Measurements from ENCODE around the gene ZFAND2B.

The ZFAND2B gene

DNA sequence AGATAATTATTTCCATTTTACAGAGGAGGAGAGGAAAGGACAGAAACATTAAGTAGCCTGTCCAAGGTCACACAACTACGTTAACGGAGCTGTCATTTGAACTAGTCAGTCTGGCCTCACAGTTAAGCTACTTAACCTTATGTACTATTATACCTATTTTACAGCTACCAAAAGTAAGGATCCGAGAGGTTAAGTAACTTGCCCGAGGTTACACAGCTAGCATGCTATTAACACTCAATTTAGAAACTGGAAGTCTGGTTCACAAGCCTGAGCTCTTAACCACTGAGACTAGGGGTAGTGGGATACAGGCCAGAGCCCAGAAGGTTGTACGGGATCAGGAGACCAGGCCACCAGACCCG, 38.2 kb downstream of the ZFAND2B start:
- H3K9me3 Mint-ChIP-seq, result no peaks in the 10 kb centered on the region
- no peaks in the 10 kb centered on the region for H3K27me3 Mint-ChIP-seq (ENCODE audit: low read depth)
- H3K4me3 Mint-ChIP-seq, result peak overlapping the region; percentile 98
- H3K27ac Mint-ChIP-seq, result peak overlapping the region; percentile 99
- H3K36me3 Mint-ChIP-seq (ENCODE audit: low read depth), result peaks cover 28% of the 10 kb centered on the region
- peaks cover 56% of the 10 kb centered on the region for H3K4me1 Mint-ChIP-seq (ENCODE audit: low read depth)

DNA sequence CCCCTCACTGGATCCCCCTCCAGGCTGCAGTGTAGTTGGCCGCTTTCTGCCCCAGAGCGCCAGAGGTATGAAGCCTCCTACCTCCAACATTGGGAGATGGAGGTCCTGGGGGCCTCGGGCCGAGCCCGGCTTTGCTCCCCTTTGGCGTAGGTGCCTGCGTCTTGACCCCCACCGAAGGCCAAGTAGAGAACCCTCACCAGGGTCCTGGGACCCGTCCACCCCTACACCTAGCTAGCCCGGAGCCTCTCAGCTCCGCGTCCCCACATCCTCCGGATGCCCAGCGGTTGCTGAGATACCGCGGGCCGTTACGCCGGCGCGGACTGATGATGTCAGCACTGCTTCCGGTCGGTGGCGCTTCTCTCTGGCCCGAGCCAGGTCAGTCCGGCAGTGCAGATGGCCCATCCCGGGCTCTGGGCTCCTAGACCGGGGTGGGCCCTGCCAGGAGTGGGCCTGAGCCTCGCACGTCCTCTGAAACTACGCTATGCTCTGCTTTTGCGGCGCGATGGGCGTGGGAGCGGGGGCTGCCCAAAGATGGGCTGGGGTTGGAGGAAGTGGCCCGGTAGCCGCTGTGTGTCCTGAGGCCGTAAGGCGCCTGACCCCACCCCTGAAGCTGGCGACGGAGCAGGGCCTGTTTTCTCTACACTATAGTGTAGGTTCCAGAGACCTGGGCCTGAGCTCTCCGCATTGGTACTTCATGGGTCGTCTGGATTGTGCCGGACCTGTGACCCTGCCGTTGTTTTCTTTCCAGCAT, 38.7 kb downstream of the ZFAND2B start, which contains the start of the genes GLB1L and STK16:
Gene GLB1L (minus strand): TSS at position 297 of the 751 bp plus-strand sequence. CDS start 1,871 bp downstream, outside the sequence.
Gene STK16 (plus strand): TSS at position 332 of the 751 bp plus-strand sequence. CDS start 521 bp downstream, outside the sequence.
- peak within 1 kb of the TSS; percentile 99 for H3K27ac Mint-ChIP-seq
- peaks cover 33% of the 10 kb centered on the region for H3K36me3 Mint-ChIP-seq (ENCODE audit: low read depth)
- H3K9me3 Mint-ChIP-seq, result no peaks in the 10 kb centered on the region
- peaks cover 60% of the 10 kb centered on the region for H3K4me1 Mint-ChIP-seq (ENCODE audit: low read depth)
- H3K4me3 Mint-ChIP-seq, result peak within 1 kb of the TSS; percentile 98
- H3K27me3 Mint-ChIP-seq (ENCODE audit: low read depth), result no peaks in the 10 kb centered on the region

DNA sequence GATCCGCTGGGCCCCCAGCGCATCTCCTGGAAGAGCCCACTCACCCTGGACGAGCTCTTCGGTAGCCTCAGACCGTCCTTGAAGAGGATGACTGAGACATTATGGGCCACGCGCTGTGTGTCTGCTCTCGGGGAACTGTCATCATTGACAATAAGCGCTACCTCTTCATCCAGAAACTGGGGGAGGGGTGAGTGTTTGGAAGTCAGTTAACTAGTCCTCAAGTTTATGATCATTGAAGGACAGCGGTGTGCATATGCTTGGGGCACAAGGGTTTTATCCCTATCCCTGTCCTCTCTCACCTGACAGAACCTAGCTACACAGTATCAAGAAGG, 39.3 kb downstream of the ZFAND2B start:
- H3K27ac Mint-ChIP-seq, result peak overlapping the region; percentile 99
- no peaks in the 10 kb centered on the region for H3K9me3 Mint-ChIP-seq
- peaks cover 64% of the 10 kb centered on the region for H3K4me1 Mint-ChIP-seq (ENCODE audit: low read depth)
- H3K27me3 Mint-ChIP-seq (ENCODE audit: low read depth), result no peaks in the 10 kb centered on the region
- peaks cover 39% of the 10 kb centered on the region for H3K36me3 Mint-ChIP-seq (ENCODE audit: low read depth)
- H3K4me3 Mint-ChIP-seq, result peak overlapping the region; percentile 98

DNA sequence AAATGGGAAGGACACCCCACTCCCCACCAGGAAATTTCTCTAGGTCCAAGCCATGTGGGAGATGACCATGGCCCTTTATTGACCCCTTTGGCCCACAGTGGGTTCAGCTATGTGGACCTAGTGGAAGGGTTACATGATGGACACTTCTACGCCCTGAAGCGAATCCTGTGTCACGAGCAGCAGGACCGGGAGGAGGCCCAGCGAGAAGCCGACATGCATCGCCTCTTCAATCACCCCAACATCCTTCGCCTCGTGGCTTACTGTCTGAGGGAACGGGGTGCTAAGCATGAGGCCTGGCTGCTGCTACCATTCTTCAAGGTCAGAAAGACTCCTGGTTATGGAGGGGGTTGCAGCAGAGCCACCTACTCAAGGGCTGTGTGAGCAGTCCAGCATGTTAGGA, 40.0 kb downstream of the ZFAND2B start:
- Mint-ChIP-seq H3K9me3 (no peaks in the 10 kb centered on the region), H3K27ac (peak overlapping the region; percentile 94), H3K4me1 (ENCODE audit: low read depth) (peaks cover 71% of the 10 kb centered on the region), H3K27me3 (ENCODE audit: low read depth) (no peaks in the 10 kb centered on the region), H3K4me3 (peak overlapping the region; percentile 99), H3K36me3 (ENCODE audit: low read depth) (peaks cover 46% of the 10 kb centered on the region)

DNA sequence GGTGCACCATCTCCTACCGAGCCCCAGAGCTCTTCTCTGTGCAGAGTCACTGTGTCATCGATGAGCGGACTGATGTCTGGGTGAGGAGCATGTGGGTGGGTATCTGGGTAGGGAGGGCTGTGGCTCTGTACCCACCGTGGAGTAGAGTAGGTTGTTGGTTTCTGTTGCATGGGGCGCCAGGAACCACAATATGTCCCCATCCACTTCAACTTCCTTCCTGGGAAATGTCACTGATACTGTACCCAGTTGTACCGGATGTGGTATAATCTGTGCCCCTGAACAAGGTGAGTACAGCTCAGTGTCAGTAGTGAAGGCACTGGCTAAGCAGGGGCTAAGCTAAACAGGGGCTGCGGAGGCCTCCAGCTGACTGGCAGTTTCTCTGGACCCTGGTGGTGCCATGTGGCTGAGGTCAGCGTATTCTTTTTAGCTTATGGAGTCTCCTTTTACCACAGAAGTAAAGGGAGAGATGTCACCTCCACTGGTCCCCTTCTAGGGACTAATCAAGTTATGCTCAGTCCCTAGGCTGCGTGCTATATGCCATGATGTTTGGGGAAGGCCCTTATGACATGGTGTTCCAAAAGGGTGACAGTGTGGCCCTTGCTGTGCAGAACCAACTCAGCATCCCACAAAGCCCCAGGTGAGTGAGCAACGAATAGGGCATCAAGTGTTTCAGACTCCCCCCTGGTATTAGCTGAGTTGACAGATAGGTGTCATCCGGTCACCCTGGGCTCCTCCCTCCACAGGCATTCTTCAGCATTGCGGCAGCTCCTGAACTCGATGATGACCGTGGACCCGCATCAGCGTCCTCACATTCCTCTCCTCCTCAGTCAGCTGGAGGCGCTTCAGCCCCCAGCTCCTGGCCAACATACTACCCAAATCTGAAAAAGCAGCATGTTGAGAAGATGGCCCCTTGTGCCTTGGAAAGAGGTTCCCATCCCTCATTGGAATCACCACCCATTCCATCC, 41.4 kb downstream of the ZFAND2B start:
- Mint-ChIP-seq H3K4me1 (ENCODE audit: low read depth) (peaks cover 73% of the 10 kb centered on the region), H3K9me3 (no peaks in the 10 kb centered on the region), H3K27me3 (ENCODE audit: low read depth) (no peaks in the 10 kb centered on the region), H3K4me3 (peak overlapping the region; percentile 99), H3K27ac (peak overlapping the region; percentile 94), H3K36me3 (ENCODE audit: low read depth) (peaks cover 60% of the 10 kb centered on the region)

DNA sequence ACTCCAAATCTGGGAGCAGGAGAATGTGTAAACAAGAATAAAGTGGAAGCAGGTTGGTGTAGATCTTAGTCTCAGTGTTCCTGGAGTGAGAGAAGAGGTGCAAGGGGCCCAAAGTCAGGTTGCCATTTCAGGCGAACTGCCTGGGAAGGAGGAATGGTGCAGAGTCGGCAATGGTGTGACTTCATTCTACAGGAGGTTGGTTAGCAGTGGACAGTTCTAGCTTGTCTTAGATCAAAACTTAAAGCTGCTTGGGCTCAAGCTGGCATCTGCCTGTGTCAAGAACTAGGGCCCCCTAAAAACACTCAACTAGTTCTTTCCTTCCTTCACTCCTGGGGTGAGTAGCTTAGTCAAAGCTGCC, 42.2 kb downstream of the ZFAND2B start:
- Mint-ChIP-seq H3K4me1 (ENCODE audit: low read depth) (peaks cover 69% of the 10 kb centered on the region), H3K4me3 (peak overlapping the region; percentile 99), H3K9me3 (no peaks in the 10 kb centered on the region), H3K27ac (peak overlapping the region; percentile 94), H3K36me3 (ENCODE audit: low read depth) (peaks cover 63% of the 10 kb centered on the region), H3K27me3 (ENCODE audit: low read depth) (no peaks in the 10 kb centered on the region)

DNA sequence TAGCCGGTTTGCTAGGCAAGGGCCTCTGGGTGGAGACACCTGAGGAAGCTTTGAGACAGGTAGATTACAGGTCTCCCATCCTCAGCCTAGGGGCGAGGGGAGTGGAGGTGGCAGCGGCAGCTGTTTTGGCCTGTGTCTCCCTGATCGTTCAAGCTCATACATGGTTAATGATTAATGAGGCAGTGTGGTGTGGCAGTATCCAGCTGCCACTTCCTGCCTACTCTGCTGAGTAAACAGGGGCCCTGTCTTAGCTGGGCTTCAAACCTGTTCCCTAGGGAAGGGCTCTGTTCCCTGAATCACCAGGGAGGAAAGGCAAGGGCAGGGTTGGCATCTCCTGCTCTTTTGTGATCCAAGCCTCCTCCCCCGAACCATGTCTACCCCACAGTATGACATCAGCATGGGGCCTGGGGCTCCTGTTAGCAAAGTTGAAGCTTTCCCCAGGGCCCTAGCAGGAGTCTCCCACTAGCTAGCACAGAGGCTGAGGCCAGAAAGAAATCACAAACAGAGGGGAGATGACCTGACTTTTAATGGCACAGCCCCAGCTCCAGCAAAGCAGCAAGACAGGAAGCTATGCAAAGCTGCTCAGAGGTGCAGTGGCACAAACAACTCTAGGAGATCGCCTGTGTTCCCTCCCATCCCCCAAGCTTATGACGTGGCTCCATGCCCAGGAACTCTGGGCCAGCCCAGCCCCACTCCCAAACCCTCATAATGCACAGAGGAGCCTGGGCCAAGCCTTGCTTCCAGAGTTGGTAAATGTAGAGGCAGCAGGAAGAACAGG, 42.8 kb downstream of the ZFAND2B start:
- peak overlapping the region; percentile 94 for H3K27ac Mint-ChIP-seq
- H3K4me1 Mint-ChIP-seq (ENCODE audit: low read depth), result peaks cover 68% of the 10 kb centered on the region

DNA sequence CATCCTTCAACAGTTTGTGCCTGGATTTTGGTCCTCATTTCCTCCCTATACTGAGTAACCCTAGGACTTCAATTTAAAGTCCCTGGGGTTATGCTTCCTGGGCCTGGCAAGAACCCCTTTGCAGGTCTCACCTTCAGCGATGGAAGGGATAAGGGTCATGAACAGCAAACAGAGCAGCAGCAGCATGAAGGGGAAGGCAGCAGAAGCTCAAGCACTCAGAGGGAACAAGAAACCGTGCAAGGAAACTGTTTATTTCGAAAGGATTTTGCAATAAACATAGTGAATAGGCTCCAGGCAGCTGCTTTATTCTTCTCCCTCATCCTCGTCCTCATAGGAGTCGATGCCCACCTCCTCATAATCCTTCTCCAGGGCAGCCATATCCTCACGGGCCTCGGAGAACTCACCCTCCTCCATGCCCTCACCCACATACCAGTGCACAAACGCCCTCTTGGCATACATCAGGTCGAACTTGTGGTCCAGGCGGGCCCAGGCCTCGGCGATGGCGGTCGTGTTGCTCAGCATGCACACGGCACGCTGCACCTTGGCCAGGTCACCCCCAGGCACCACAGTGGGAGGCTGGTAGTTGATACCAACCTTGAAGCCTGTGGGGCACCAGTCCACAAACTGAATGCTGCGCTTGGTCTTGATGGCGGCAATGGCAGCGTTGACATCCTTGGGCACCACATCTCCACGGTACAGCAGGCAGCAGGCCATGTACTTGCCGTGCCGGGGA, 43.6 kb downstream of the ZFAND2B start:
- Mint-ChIP-seq H3K36me3 (ENCODE audit: low read depth) (peaks cover 63% of the 10 kb centered on the region), H3K4me3 (peak overlapping the region; percentile 99), H3K9me3 (no peaks in the 10 kb centered on the region), H3K27ac (peak overlapping the region; percentile 97), H3K4me1 (ENCODE audit: low read depth) (peaks cover 66% of the 10 kb centered on the region), H3K27me3 (ENCODE audit: low read depth) (no peaks in the 10 kb centered on the region)

More for the DNA sequence above, 42.8 kb downstream of the ZFAND2B start:
- Mint-ChIP-seq H3K9me3 (no peaks in the 10 kb centered on the region), H3K36me3 (ENCODE audit: low read depth) (peaks cover 63% of the 10 kb centered on the region), H3K4me3 (peak overlapping the region; percentile 99), H3K27me3 (ENCODE audit: low read depth) (no peaks in the 10 kb centered on the region)

DNA sequence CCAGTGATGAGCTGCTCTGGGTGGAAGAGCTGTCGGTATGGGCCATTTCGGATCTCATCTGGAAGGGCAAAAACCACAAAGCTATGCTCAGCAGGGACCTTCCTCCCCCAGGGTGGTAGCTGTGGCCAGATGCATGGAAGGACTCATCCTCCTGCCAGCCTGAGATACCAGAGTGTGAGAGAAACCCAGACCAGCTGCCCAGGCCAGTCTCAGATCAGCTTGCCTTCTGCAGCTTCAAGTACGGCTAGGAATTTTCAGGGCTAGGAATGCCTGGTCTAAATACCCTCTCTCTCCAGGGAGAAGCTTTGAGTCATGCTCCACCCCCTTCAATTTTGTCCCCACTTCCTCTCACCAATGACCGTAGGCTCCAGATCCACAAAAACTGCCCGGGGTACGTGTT, 45.1 kb downstream of the ZFAND2B start:
- Mint-ChIP-seq H3K27me3 (ENCODE audit: low read depth) (no peaks in the 10 kb centered on the region), H3K4me3 (peak overlapping the region; percentile 99), H3K27ac (peak overlapping the region; percentile 97), H3K4me1 (ENCODE audit: low read depth) (peaks cover 65% of the 10 kb centered on the region), H3K9me3 (no peaks in the 10 kb centered on the region), H3K36me3 (ENCODE audit: low read depth) (peaks cover 61% of the 10 kb centered on the region)

DNA sequence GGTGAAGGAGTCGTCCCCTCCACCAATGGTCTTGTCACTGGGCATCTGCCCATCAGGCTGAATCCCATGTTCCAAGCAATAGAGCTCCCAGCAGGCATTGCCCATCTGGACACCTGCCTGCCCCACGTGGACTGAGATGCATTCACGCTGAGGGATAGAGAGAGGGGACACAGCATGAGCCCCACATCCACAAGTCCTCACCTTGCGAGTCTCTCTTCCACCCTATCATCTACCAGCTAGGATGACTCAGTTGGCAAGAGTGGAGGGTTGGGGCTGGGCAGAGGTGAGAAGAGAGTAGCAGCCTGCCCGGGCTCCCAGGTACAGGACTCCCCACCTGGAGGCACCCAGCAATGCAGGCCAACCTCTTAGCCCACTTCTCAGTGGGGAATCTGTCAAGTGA, 45.5 kb downstream of the ZFAND2B start:
- Mint-ChIP-seq H3K9me3 (no peaks in the 10 kb centered on the region), H3K4me1 (ENCODE audit: low read depth) (peaks cover 61% of the 10 kb centered on the region), H3K27me3 (ENCODE audit: low read depth) (no peaks in the 10 kb centered on the region), H3K27ac (peak overlapping the region; percentile 97), H3K36me3 (ENCODE audit: low read depth) (peaks cover 61% of the 10 kb centered on the region), H3K4me3 (peak overlapping the region; percentile 99)

DNA sequence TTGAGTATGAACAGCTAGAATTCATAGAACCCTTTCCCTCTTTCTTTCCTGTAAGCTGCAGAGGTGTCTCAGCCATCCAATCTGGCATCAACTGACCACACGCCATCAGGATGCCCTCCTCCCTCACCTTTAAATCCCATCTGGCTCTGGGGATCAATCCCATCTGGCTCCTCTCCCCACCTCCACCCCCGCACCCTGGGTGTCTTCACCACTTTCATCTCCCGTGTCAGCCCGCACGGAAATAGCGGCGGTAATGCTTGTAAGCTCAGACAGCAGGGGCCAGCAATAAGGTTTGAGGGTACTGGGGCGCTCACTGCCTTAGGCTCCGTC, 46.0 kb downstream of the ZFAND2B start:
- H3K27me3 Mint-ChIP-seq (ENCODE audit: low read depth), result no peaks in the 10 kb centered on the region
- H3K4me3 Mint-ChIP-seq, result peak overlapping the region; percentile 99
- H3K36me3 Mint-ChIP-seq (ENCODE audit: low read depth), result peaks cover 57% of the 10 kb centered on the region
- peaks cover 56% of the 10 kb centered on the region for H3K4me1 Mint-ChIP-seq (ENCODE audit: low read depth)
- no peaks in the 10 kb centered on the region for H3K9me3 Mint-ChIP-seq
- peak overlapping the region; percentile 97 for H3K27ac Mint-ChIP-seq

DNA sequence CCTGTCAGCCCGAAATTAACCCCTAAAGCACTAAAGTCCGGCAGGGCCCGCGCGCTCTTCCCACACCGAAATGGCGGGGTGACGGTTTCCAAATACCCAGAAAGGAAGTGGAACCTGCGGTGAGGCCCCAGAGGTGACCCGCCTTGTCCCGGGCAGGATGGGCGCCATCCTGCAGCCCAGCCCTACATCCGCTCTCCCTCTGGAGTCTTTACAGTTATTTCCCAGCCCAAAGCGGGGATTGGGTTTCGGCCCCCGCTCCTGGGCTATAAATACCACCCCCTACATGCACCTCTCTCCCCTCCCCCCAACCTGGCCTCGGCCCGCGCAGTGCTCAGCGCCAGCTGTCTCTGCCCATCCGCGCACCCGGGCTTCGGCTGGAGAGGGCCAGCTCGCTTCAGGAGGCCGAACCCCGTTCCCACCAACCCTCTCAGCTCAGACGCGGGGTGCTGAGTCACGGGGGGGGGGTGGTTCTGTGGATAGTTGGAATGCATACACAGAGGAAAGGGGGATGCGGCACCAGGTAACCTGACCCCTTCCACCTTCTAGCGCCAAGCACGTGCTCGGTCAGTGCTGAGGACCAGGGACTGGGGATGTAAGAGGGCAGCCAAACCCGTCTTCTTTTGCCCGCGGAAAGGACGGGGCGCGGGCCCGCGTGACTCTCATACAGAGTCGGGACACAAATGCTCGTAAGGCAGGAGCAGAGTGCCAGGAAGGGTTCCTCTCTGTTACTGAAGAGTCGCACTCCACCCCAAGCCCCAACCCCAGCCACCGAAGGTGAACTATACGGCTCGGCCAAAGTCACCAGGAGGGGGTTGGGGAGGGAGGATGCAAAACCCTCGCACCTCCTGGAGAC, 46.5 kb downstream of the ZFAND2B start, which contains the start of gene TUBA4B:
Gene TUBA4B (plus strand): TSS at position 344 of the 853 bp plus-strand sequence. CDS start 165 bp downstream, at position 509.
- peaks cover 50% of the 10 kb centered on the region for H3K4me1 Mint-ChIP-seq (ENCODE audit: low read depth)
- H3K9me3 Mint-ChIP-seq, result no peaks in the 10 kb centered on the region
- peaks cover 51% of the 10 kb centered on the region for H3K36me3 Mint-ChIP-seq (ENCODE audit: low read depth)
- peak within 1 kb of the TSS; percentile 97 for H3K27ac Mint-ChIP-seq
- no peaks in the 10 kb centered on the region for H3K27me3 Mint-ChIP-seq (ENCODE audit: low read depth)
- H3K4me3 Mint-ChIP-seq, result peak within 1 kb of the TSS; percentile 99

Measured in T-helper 1 cell treated with Interleukin-12 subunit alpha and Interleukin-12 subunit beta and Interleukin-4 antibody, amounts not matched to agents 30 μg/mL and 1 μg/mL, for 36 hours (primary cell).